ENCODE data around the gene SLC7A7.
"Not testable (repeated sequence)": the region's sequence is repeated elsewhere in the genome, so short reads cannot be mapped to it uniquely, and the experiment has no call there.

Gene SLC7A7

DNA sequence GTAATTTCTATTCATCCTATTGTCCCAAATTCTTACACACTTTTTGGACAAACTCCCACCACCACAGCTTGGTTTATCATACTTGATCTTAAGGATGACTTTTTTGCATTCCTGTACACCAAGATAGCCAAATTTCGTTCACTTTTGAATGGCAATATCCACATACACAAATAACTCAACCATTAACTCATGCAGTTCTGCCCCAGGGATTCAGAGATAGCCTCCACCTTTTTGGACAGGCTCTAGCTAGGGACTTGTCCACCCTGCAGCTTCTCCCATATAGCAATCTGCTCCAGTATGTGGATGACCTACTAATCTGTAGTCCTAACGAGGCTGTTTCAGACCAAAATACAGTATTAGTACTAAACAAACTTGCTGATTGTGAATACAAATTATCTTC is 81.4 kb downstream of the SLC7A7 start:
- no peak for DNase-seq
- Histone ChIP-seq H3K27ac (ENCODE audit: low read length) (no peak overlapping the region), H3K4me2 (ENCODE audit: low read depth, low read length) (no peak overlapping the region), H3K9me3 (replicated peaks; ENCODE audit: insufficient read depth, low read length) (no peaks in the 10 kb centered on the region), H3K4me3 (ENCODE audit: low read length) (no peak overlapping the region), H3K9ac (ENCODE audit: low read length) (no peak overlapping the region), H3K27me3 (replicated peaks; ENCODE audit: insufficient read depth, low read length) (no peaks in the 10 kb centered on the region), H3K79me2 (ENCODE audit: low read length) (no peaks in the 10 kb centered on the region), H4K20me1 (ENCODE audit: insufficient read depth, low read length) (no peaks in the 10 kb centered on the region), H3K4me1 (ENCODE audit: low read length) (peaks cover 6% of the 10 kb centered on the region), H3K9me2 (replicated peaks; ENCODE audit: insufficient read depth, low read length) (no peaks in the 10 kb centered on the region), H2AFZ (ENCODE audit: low read length) (no peak overlapping the region), H3F3A (ENCODE audit: insufficient read depth, low read length) (no peaks in the 10 kb centered on the region), H3K36me3 (replicated peaks; ENCODE audit: insufficient read depth, low read length) (no peaks in the 10 kb centered on the region)
- TF ChIP-seq EZH2 (optimal IDR thresholded peaks at IDR 0.05; ENCODE audit: low read depth, low read length) (no peak), EZH2phosphoT487 (IDR thresholded peaks at IDR 0.05; ENCODE audit: low read length) (no peak)
- TF ChIP-seq, protein P1, sequence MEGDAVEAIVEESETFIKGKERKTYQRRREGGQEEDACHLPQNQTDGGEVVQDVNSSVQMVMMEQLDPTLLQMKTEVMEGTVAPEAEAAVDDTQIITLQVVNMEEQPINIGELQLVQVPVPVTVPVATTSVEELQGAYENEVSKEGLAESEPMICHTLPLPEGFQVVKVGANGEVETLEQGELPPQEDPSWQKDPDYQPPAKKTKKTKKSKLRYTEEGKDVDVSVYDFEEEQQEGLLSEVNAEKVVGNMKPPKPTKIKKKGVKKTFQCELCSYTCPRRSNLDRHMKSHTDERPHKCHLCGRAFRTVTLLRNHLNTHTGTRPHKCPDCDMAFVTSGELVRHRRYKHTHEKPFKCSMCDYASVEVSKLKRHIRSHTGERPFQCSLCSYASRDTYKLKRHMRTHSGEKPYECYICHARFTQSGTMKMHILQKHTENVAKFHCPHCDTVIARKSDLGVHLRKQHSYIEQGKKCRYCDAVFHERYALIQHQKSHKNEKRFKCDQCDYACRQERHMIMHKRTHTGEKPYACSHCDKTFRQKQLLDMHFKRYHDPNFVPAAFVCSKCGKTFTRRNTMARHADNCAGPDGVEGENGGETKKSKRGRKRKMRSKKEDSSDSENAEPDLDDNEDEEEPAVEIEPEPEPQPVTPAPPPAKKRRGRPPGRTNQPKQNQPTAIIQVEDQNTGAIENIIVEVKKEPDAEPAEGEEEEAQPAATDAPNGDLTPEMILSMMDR (IDR thresholded peaks at IDR 0.05; ENCODE audit: low read length) = no peak

DNA sequence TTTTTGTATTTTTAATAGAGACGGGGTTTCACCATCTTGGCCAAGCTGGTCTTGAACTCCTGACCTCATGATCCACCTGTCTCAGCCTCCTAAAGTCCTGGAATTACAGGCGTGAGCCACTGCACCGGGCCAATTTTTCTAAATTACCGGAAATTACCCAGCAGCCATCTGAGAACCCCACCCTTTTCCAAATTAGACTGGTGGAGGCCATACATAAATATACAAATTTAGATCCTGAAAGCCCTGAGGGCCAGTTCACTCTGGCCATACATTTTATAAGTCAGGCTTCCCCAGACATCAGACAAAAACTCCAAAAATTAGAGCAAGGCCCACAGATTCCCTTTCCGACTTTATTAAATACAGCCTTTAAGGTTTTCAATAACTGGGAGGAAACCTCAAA is 83.2 kb downstream of the SLC7A7 start:
- not testable (repeated sequence) for H3K4me1 ChIP-seq (ENCODE audit: low read length); H3F3A ChIP-seq (ENCODE audit: insufficient read depth, low read length); H3K27ac ChIP-seq (ENCODE audit: low read length); H3K9me3 ChIP-seq (replicated peaks; ENCODE audit: insufficient read depth, low read length); H4K20me1 ChIP-seq (ENCODE audit: insufficient read depth, low read length); H2AFZ ChIP-seq (ENCODE audit: low read length); H3K4me2 ChIP-seq (ENCODE audit: low read depth, low read length); H3K9me2 ChIP-seq (replicated peaks; ENCODE audit: insufficient read depth, low read length); H3K36me3 ChIP-seq (replicated peaks; ENCODE audit: insufficient read depth, low read length); H3K9ac ChIP-seq (ENCODE audit: low read length); DNase-seq; H3K4me3 ChIP-seq (ENCODE audit: low read length); H3K79me2 ChIP-seq (ENCODE audit: low read length); H3K27me3 ChIP-seq (replicated peaks; ENCODE audit: insufficient read depth, low read length)

DNA sequence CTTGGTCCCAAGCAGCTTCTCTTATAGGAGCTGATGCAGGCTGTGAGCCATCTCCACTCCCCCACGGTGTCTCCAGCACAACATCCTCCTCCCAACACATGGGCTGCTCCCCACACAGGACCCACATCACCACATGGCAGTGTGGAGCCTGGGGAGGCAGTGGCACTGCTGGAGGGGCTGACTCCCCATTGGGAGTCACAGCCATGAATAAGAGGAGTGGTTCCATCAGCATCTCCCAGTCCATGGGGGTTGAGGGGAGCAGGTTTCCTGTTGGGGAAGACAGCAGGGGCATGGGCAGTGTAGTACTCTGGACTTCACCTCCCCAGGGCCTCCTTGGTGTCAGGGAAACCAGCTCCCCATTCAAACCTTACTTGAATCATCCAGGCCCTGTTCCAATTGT is 89.2 kb downstream of the SLC7A7 start:
- no peaks in the 10 kb centered on the region for H4K20me1 ChIP-seq (ENCODE audit: insufficient read depth, low read length)
- no peak overlapping the region for H3K27ac ChIP-seq (ENCODE audit: low read length)
- H3F3A ChIP-seq (ENCODE audit: insufficient read depth, low read length) = no peaks in the 10 kb centered on the region
- no peaks in the 10 kb centered on the region for H3K9me3 ChIP-seq (replicated peaks; ENCODE audit: insufficient read depth, low read length)
- no peaks in the 10 kb centered on the region for H3K27me3 ChIP-seq (replicated peaks; ENCODE audit: insufficient read depth, low read length)
- H2AFZ ChIP-seq (ENCODE audit: low read length) = no peak overlapping the region
- H3K4me1 ChIP-seq (ENCODE audit: low read length) = no peaks in the 10 kb centered on the region
- H3K79me2 ChIP-seq (ENCODE audit: low read length) = no peaks in the 10 kb centered on the region
- DNase-seq = no peak
- no peak overlapping the region for H3K4me2 ChIP-seq (ENCODE audit: low read depth, low read length)
- TF ChIP-seq EZH2 (optimal IDR thresholded peaks at IDR 0.05; ENCODE audit: low read depth, low read length) = no peak
- TF ChIP-seq, protein P1 (IDR thresholded peaks at IDR 0.05; ENCODE audit: low read length) = no peak
- TF ChIP-seq EZH2phosphoT487 (IDR thresholded peaks at IDR 0.05; ENCODE audit: low read length) = no peak
- no peak overlapping the region for H3K4me3 ChIP-seq (ENCODE audit: low read length)
- H3K9me2 ChIP-seq (replicated peaks; ENCODE audit: insufficient read depth, low read length) = no peaks in the 10 kb centered on the region
- no peaks in the 10 kb centered on the region for H3K36me3 ChIP-seq (replicated peaks; ENCODE audit: insufficient read depth, low read length)
- no peak overlapping the region for H3K9ac ChIP-seq (ENCODE audit: low read length)

DNA sequence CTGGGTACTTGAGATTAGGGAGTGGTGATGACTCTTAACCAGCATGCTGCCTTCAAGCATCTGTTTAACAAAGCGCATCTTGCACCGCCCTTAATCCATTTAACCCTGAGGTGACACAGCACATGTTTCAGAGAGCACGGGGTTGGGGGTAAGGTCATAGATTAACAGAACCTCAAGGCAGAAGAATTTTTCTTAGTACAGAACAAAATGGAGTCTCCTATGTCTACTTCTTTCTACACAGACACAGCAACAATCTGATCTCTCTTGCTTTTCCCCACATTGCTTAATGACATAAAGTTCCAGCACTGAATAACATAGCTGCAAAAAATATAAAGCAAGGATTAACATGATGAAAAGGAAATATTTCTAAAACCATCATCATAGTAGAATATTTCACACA is 89.9 kb downstream of the SLC7A7 start:
- not testable (repeated sequence) for H3K4me2 ChIP-seq (ENCODE audit: low read depth, low read length); H3K9ac ChIP-seq (ENCODE audit: low read length); H3K4me3 ChIP-seq (ENCODE audit: low read length); DNase-seq; H3K9me2 ChIP-seq (replicated peaks; ENCODE audit: insufficient read depth, low read length); H3K9me3 ChIP-seq (replicated peaks; ENCODE audit: insufficient read depth, low read length); H3K27me3 ChIP-seq (replicated peaks; ENCODE audit: insufficient read depth, low read length); H3K4me1 ChIP-seq (ENCODE audit: low read length); H2AFZ ChIP-seq (ENCODE audit: low read length); H3K27ac ChIP-seq (ENCODE audit: low read length); H3K79me2 ChIP-seq (ENCODE audit: low read length); H3K36me3 ChIP-seq (replicated peaks; ENCODE audit: insufficient read depth, low read length); H3F3A ChIP-seq (ENCODE audit: insufficient read depth, low read length); H4K20me1 ChIP-seq (ENCODE audit: insufficient read depth, low read length)

DNA sequence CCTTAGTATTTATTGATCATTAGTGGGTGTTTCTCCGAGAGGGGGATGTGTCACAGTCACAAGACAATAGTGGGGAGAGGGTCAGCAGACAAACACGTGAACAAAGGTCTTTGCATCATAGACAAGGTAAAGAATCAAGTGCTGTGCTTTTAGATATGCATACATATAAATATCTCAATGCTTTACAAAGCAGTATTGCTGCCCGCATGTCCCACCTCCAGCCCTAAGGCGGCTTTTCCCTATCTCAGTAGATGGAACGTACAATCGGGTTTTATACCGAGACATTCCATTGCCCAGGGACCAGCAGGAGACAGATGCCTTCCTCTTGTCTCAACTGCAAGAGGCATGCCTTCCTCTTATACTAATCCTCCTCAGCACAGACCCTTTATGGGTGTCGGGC is 90.4 kb downstream of the SLC7A7 start:
- not testable (repeated sequence) for H4K20me1 ChIP-seq (ENCODE audit: insufficient read depth, low read length); H3K9me3 ChIP-seq (replicated peaks; ENCODE audit: insufficient read depth, low read length); H3K27me3 ChIP-seq (replicated peaks; ENCODE audit: insufficient read depth, low read length); H3K4me2 ChIP-seq (ENCODE audit: low read depth, low read length); H3K9ac ChIP-seq (ENCODE audit: low read length); H3K36me3 ChIP-seq (replicated peaks; ENCODE audit: insufficient read depth, low read length); DNase-seq; H3K9me2 ChIP-seq (replicated peaks; ENCODE audit: insufficient read depth, low read length); H3K4me3 ChIP-seq (ENCODE audit: low read length); H3K27ac ChIP-seq (ENCODE audit: low read length); H2AFZ ChIP-seq (ENCODE audit: low read length); H3K4me1 ChIP-seq (ENCODE audit: low read length); H3K79me2 ChIP-seq (ENCODE audit: low read length); H3F3A ChIP-seq (ENCODE audit: insufficient read depth, low read length)
